IPS-18c (cell line): ENCODE measurements around the gene EPHA6.

Source experiments
- H3K4me3 ChIP-seq: 2 replicates; pipeline ENCODE4 v1.7.0; 2013; ENCODE audit warnings: low read depth, mild to moderate bottlenecking, low read length, moderate library complexity; ENCODE audit not compliant: insufficient read depth
- H3K9me3 ChIP-seq: one replicate; pipeline ENCODE4 v1.6.1; 2013; ENCODE audit warnings: mild to moderate bottlenecking, low read length, moderate library complexity; ENCODE audit not compliant: control insufficient read depth, insufficient read depth

EPHA6 gene

DNA sequence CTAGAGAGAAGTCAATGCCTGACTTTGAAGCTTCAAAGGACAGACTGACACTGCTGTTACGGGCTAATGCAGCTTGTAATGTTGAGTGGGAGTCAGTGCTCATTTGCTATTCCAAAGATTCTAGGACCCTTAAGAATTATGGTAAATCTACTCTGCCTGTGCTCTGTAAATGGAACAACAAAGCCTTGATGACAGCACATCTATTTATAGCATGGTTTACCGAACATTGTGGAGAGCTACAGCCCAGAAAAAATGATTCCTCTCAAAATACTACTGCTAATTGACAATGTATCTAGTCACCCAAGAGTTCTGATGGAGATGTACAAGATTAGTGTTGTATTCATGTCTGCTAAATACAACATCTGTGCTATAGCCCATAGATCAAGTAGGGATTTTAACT is 262.3 kb downstream of the EPHA6 start:
- H3K4me3 ChIP-seq, result no peak overlapping the region
- H3K9me3 ChIP-seq, result no peaks in the 10 kb centered on the region

DNA sequence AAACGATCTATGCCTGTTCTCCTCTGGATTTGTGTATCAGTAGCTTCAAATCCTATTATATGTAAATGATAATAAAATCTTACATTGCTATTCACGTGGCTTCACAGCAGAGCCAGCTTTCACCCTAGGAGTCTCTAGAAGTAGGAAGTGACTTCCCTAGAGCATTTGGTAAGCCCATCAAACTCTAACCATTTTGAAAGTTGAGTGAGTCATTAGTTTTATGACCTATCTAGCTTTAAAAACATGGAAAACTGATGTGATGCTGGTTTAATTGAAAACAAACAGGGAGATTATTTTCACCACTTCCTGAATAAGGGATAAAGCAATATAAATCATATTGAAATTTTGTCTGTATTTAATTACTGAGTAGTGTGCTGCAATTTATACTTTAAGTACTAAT is 275.2 kb downstream of the EPHA6 start:
- H3K9me3 ChIP-seq, result no peaks in the 10 kb centered on the region

DNA sequence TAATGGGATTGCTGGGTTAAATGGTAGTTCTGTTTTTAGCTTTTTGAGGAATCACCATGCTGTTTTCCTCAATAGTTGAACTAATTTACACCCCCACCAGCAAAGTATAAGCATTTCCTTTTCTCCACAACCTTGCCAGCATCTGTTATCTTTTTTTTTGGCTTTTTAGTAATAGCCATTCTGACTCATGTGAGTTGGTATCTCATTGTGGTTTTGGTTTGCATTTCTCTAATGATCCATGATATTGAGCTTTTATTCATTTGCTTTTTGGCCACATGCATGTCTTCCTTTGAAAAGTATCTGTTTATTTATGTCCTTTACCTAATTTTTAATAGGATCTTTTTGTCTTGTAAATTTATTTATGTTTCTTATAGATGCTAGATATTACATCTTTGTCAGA is 288.2 kb downstream of the EPHA6 start:
- Histone ChIP-seq H3K9me3 (no peaks in the 10 kb centered on the region), H3K4me3 (no peak overlapping the region)

More for the DNA sequence above, 275.2 kb downstream of the EPHA6 start:
- no peak overlapping the region for H3K4me3 ChIP-seq

DNA sequence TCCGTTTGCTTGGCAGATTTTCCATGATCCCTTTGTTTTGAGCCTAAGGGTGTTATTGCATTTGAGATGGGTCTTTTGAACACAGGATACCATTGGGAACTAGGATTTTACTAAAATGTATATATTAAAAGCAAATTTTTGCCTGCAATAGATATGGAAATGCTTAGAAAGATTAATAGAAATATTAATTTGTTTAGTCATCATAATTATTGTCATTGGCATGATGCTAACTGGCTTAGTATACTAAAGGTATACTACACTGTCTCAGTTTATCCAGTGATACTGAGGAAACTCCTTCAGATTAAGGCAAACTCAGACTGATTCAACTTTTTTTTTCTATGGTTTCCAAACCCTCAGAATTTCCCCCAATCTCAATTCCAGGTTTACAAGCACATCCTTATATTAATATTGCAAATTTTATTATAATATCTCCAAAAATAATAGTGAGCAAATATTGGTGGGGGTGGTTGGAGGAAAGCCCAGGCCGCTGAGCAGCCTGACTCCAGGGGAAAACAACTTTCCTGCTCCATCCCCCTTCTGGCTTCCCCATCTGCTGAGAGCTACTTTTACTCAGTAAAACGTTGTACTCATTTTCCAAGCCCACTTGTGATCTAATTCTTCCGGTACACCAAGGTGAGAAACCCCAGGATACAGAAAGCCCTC is 291.7 kb downstream of the EPHA6 start:
- H3K4me3 ChIP-seq, result no peak overlapping the region
- no peaks in the 10 kb centered on the region for H3K9me3 ChIP-seq

DNA sequence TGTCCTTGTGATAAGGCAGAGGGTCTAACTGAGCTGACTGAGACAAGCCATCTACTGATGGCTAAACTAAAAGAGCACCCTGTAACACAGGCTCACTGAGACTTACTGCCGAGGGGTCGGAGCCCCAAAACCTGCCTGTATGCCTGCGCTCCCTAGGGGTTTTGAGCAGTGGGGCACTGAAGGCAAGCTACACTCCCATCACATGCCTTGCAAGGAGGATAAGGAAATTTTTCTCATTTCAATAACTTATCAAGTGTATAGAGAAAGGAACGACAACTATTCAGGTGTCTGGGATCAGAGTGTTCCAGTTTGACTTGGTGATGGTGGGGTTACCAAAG is 292.2 kb downstream of the EPHA6 start:
- no peaks in the 10 kb centered on the region for H3K9me3 ChIP-seq
- no peak overlapping the region for H3K4me3 ChIP-seq

DNA sequence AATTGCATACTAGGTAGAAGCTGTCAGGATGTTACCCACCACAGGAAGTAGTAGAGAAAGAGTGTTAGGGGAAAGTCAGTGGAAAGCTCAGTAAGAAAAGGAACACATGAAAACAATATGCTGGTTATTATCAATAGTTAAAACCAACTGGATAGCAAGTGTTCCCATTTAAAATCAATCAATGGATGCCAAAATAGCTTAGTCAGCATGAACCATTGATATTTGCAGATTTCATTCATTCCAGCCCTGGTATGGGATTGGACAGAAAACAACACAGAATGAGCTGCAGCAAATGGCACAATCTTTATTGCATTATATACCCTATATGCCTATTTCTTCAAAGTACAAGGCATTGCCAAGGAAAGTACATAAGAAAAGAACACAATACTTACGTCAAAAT is 293.7 kb downstream of the EPHA6 start:
- Histone ChIP-seq H3K4me3 (no peak overlapping the region), H3K9me3 (no peaks in the 10 kb centered on the region)

DNA sequence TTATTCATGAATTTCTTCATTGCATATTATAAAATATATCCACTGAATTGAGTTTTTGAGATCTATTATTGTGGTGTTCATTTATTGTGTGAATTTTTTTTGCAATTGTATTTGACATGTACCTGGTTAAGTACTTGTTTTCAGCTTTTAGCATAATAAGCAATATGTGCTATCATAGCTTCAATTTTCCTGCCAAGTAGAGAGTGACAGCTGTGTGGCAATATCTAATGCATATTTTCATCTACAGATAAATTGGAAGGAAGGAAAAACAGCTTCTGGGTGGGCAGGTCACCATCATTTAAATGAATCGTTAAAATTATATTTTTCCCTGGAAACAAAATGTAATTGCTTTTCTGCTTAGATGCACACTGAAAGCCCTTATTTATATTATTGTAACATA is 296.9 kb downstream of the EPHA6 start:
- Histone ChIP-seq H3K4me3 (no peak overlapping the region), H3K9me3 (no peaks in the 10 kb centered on the region)

DNA sequence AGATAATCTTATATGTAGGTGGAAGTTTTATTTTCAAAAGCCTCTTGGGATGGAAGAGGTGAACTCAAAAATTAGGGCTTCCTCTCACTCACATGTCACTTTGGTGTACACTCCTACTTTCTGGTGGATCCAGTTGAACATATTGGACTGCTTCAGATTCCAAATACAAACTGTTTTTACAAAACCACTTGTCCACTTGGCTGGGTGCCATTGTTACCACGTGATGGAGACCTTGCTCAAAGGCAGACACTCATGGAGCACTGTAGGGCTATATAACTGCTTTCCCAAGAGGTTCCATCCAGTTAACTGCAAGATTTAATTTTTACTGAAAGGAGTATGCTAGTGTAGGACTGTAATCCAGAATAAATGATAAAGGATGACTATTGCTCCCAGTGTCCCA is 307.0 kb downstream of the EPHA6 start:
- Histone ChIP-seq H3K4me3 (no peak overlapping the region), H3K9me3 (no peaks in the 10 kb centered on the region)

DNA sequence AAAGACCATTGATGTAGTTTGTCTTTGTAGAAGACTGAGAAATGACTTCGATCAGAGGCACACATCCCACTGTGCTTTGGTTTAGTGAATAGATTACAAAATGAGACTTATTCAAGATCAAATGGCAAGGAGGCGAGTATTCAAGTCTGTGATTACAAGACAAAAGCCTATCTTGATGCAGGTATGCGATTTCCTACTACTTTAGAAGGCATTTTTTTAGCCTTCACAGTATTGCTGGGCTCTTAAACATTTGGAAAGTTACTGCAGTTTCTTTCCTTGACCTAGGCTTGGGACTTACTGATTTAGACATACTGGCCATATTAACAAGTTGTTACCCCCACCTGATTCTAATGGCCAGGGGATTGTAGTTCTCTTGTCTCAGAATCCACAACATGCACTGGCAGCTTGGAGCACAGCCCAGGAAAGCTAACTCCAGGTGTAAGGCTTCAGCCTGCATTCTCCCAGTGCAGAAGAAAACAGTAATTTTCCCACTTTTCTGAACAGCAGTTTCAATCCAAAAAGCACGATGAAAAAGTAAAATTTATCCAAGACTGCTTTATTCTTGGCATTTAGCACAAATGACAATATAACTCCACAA is 311.6 kb downstream of the EPHA6 start:
- Histone ChIP-seq H3K4me3 (no peak overlapping the region), H3K9me3 (no peaks in the 10 kb centered on the region)

DNA sequence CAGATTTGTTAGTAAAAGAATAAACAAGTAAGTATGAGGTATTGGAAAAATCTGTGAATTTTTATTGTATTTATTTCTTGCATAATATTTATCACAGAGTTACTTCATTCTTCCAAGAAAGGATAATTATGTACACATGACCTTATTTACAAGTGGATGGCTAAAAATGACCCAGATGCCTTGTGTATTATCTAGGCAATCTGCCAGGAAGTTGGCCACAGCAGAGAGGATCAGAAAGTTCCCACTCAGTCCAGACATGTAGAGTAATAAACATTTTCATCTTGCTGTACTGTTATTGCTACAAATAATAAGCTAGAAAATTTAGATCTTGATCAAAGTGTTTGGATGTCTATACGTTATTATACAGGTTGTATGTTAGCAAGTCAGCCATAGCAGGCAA is 317.1 kb downstream of the EPHA6 start:
- Histone ChIP-seq H3K9me3 (no peaks in the 10 kb centered on the region), H3K4me3 (no peak overlapping the region)

DNA sequence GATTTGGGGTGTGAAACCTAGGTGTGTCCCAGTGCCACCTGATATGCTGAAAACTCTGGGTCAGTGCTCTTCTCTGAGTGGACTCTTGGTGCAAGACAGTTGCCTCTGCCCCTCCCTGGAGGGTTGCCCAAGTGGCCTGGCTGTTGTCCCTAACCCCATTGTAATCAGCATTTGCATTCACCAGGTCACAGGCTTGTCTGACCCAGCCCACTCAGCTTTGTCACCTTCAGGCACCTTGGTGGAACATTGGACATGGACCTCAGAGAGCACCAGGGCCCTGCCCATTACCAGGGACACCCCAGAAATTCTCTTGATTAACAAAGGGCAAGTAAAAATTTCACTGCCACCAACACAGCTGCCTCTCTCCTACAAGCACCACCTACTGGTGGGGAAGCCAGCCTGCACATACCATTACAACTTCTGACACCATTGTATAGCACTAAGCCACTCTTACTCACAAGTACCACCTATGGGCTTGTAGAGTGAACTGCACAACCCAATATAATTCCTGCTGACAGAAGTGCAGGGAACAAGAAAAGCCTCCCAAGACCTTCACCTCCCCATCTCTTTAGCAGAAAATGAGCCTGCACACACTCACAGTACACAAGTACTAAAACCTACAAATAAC is 324.6 kb downstream of the EPHA6 start:
- H3K4me3 ChIP-seq, result no peak overlapping the region
- H3K9me3 ChIP-seq, result no peaks in the 10 kb centered on the region

DNA sequence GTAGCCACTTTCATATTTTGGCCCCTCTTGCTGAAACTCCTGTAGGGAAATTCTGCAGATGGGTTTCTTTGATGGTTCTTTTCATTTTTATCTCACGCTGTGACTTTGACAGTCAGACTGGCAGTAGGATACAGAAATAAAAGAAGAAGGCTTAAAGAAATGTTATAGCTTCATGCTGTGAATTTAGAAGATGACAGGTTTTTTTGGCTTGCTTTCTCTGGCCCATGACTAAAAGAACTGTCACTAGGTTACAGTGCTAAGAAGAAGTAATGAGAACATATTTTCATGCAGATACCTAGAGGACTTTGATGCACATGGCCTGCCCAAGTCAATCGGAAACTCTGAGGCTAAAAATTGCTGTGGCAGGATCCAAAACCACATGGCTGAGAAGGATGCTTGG is 334.5 kb downstream of the EPHA6 start:
- no peak overlapping the region for H3K4me3 ChIP-seq
- no peaks in the 10 kb centered on the region for H3K9me3 ChIP-seq

DNA sequence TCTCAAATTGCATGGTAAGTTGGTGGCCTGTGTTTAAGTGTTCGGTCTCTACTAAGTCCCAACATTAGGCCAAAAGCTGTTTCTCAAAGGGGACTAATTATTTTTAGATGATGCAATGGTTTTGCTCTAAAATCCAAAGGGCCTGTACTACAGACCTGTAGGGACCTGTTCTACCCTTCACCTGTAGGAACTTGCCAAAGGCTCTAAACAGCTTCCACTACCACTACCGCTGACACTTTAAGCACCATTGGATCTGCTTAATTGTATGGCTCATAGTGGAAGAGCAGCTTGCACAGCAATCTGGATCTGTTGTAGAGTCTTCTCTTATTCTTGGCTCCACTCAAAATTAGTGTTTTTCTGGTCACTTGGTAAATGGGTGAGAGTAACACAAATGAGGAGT is 346.8 kb downstream of the EPHA6 start:
- H3K9me3 ChIP-seq, result no peaks in the 10 kb centered on the region
- no peak overlapping the region for H3K4me3 ChIP-seq

DNA sequence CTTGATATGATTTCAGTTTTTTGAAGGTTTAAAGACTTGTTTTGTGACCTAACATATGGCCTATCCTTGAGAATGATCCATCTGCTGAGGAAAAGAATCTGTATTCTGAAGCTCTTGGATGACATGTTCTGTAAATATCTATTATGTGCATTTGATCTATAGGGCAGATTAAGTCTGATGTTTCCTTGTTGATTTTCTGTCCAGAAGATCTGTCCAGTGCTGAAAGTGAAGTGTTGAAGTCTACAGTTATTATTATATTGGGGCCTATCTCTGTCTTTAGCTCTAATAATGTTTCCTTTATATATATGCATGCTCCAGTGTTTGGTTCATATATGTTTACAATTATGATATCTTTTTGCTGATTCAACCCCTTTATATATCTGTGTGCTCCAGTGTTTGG is 362.8 kb downstream of the EPHA6 start:
- no peaks in the 10 kb centered on the region for H3K9me3 ChIP-seq
- H3K4me3 ChIP-seq, result no peak overlapping the region

DNA sequence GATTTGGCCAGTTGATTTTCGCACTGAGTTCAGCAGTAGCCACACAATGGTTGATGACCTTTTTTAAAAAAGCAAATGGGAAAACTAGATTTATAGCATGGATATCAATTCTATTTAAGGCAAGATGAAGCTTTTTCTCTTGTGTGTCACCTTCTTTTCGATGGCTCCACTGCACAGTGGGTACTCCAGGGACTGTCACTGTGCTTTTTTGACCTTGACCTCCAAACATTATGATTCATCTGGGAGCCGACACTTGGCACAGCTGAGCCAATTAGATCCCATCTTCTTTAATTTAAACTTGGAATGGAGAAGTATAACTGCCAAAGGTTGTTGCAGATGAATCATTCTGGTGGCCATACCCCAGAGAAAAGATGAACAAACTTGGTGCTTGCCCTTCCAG is 367.3 kb downstream of the EPHA6 start:
- Histone ChIP-seq H3K4me3 (no peak overlapping the region), H3K9me3 (no peaks in the 10 kb centered on the region)

DNA sequence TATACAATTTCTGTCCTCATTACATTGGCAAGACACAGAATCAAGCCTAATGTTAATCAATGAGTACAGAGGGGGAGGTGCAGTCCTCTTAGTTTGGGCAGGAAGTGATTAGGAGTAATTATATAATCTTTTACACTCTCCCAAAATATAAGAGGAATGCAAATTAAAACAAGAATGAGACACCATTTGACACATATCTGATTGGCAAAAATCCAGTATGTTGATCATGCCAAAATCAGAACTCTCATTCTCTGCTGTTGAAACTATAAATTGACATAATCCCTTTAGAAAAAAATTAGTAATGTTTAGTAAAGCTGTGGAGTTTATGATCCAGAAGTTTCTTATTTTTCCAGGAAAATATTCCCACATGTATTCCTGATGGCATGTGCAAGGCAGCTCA is 373.4 kb downstream of the EPHA6 start:
- H3K4me3 ChIP-seq, result no peak overlapping the region
- no peaks in the 10 kb centered on the region for H3K9me3 ChIP-seq

DNA sequence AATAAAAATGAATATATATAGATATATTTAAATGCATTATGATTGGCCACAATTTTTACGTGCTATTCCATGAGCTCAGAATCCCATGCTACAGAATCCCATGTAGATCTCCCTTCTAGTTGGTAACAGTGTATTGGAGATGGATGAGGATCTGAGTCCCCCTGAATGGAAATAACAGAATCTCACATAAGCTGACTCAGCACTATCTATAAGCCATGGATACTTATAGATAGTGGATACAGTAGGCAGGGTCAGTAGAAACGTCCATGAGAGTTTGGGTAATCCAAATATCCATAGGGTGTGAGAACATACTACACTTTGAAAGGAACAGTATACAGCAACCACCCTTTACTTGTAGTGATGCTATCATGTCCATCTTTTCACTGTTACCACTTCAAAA is 375.4 kb downstream of the EPHA6 start:
- Histone ChIP-seq H3K9me3 (no peaks in the 10 kb centered on the region), H3K4me3 (no peak overlapping the region)

DNA sequence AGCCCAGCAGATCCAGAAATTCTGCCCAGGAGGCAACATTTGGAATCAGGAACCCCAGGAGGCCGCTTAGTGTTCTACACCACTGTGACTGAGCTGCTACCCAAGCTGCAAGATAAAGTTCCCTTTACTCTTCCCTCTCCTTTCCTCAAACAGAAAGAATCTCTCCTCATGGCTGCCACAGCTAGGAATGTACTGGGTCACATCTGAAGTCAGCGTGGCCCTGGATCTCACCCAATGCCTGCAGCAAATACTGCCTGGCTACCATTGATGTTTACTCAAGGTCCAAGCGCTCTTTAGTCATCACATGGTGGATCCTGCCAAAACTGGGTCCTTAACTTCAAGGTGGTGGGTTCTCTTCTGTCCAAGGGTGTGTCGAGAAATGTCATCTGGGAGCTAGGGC is 382.7 kb downstream of the EPHA6 start:
- H3K4me3 ChIP-seq, result no peak overlapping the region

DNA sequence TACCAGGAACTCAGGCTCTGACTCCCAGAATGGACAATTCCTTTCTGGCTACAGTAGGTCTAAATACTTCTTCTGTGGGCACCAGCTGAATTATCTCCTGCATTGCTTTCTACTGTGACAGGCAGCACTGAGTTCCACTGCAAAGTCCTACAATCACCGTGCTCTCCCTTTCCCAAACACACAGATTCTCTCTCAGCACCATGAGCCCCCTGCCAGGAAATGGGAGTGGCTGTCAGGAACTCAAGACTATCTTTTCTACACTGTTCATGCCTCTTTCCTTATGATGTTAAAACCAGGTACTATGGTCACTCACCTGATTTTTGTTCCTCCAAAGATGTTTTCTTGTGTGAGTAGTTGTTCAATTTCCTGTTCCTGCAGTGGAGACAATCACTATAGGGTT is 383.4 kb downstream of the EPHA6 start:
- H3K9me3 ChIP-seq, result no peaks in the 10 kb centered on the region
- no peak overlapping the region for H3K4me3 ChIP-seq

More for the DNA sequence above, 382.7 kb downstream of the EPHA6 start:
- H3K9me3 ChIP-seq, result no peaks in the 10 kb centered on the region
